Measurements from ENCODE around the gene DPF3.

- TF ChIP-seq CTCF (IDR thresholded peaks at IDR 0.05; ENCODE audit: low read depth, low read length, poor library complexity, severe bottlenecking) (no peak), EZH2phosphoT487 (IDR thresholded peaks at IDR 0.05; ENCODE audit: borderline replicate concordance, low read length) (no peak)
These were observed 117.9 kb downstream of the DPF3 start for GRCh38 chr14:72775923-72776554.
